B cell (primary cell): ENCODE measurements around the gene ZNF689. TPM values are rescaled to one million over a fixed set of nuclear protein-coding genes. Genes with fewer than 3 reads are reported as not detected.

Experiments used
- ATAC-seq: fragments of 200-7000 bp; cut with Tn5 transposase; one replicate; pipeline ENCODE4 v1.10.0; 2021; ENCODE audit warnings: low read depth, mild to moderate bottlenecking, moderate number of reproducible peaks, moderate library complexity
- CTCF ChIA-PET: fragments of 350-600 bp; sonication (Branson Sonifier 250); formaldehyde crosslinking; loops from one replicate; lab custom pipeline; 2021; ENCODE audit warnings: antibody characterized with exemption, inconsistent platforms; lab: Charles Lee
- POLR2A ChIA-PET: fragments of 350-600 bp; sonication (Branson Sonifier 250); formaldehyde crosslinking; loops from one replicate; lab custom pipeline; 2021; ENCODE audit warnings: antibody characterized with exemption; lab: Charles Lee
- DNase-seq: peaks from one replicate; pipeline ENCODE4 v3.0.0; 2013
- H2AFZ ChIP-seq: 2 replicates; pipeline ENCODE4 v1.6.1; 2012; ENCODE audit warnings: mild to moderate bottlenecking, low read depth, low read length; ENCODE audit not compliant: insufficient read depth, poor library complexity, severe bottlenecking
- H3K27ac ChIP-seq, 2 donors: 1 replicate in 1 of 2; 2 replicates in 1 of 2; pipeline ENCODE4 v1.5.1; 2012 to 2013; ENCODE audit warnings: low read length in 2 of 2, mild to moderate bottlenecking in 2 of 2, moderate library complexity in 1 of 2
- H3K27me3 ChIP-seq, 4 experiments: fragments of 200-600 bp in 1 of 4; sonication (generic) in 1 of 4; replicated peaks in 1 of 4; 1 replicate in 2 of 4; 2 replicates in 2 of 4; pipeline versions ENCODE4 v1.6.1 to v1.7.0; 2013 to 2016; ENCODE audit warnings: low read length in 3 of 4, mild to moderate bottlenecking in 2 of 4, mixed read lengths in 1 of 4, moderate library complexity in 1 of 4; ENCODE audit not compliant: insufficient read depth in 4 of 4, control insufficient read depth in 3 of 4; ENCODE audit errors: control extremely low read depth in 1 of 4
- H3K36me3 ChIP-seq, 2 experiments: replicated peaks in 1 of 2; 1 replicate in 1 of 2; 2 replicates in 1 of 2; pipeline versions ENCODE4 v1.6.1 to v1.7.1; 2013; ENCODE audit warnings: low read length in 1 of 2; ENCODE audit not compliant: insufficient read depth in 2 of 2, control insufficient read depth in 1 of 2; ENCODE audit errors: control extremely low read depth in 1 of 2, extremely low read depth in 1 of 2
- H3K4me1 ChIP-seq, 2 donors: fragments of 200-600 bp in 1 of 2; sonication (generic) in 1 of 2; 1 replicate in 1 of 2; 2 replicates in 1 of 2; pipeline versions ENCODE4 v1.5.1 to v1.6.1; 2013 to 2017; ENCODE audit warnings: low read length in 2 of 2; ENCODE audit not compliant: control insufficient read depth in 2 of 2, insufficient read depth in 2 of 2
- H3K4me2 ChIP-seq: replicated peaks from 2 replicates; pipeline ENCODE3; 2012; ENCODE audit warnings: mild to moderate bottlenecking, low read depth, low read length; ENCODE audit not compliant: poor library complexity, severe bottlenecking
- H3K4me3 ChIP-seq, 5 experiments: fragments of 200-600 bp in 1 of 5; sonication (generic) in 1 of 5; 1 replicate in 3 of 5; 2 replicates in 2 of 5; pipeline versions ENCODE4 v1.5.1 to v1.7.0; 2011 to 2016; ENCODE audit warnings: low read length in 4 of 5, mild to moderate bottlenecking in 4 of 5, low read depth in 2 of 5, control low read depth in 1 of 5, moderate library complexity in 1 of 5; ENCODE audit not compliant: insufficient read depth in 1 of 5; ENCODE audit errors: control extremely low read depth in 1 of 5, extremely low read depth in 1 of 5
- H3K79me2 ChIP-seq: fragments of 200-600 bp; sonication (generic); one replicate; pipeline ENCODE4 v1.6.0; 2016; ENCODE audit warnings: low read length; ENCODE audit not compliant: control insufficient read depth, insufficient read depth
- H3K9ac ChIP-seq: fragments of 200-600 bp; sonication (generic); 2 replicates; pipeline ENCODE4 v1.6.1; 2017; ENCODE audit warnings: mild to moderate bottlenecking, low read length, moderate library complexity
- H3K9me3 ChIP-seq, 3 donors: one replicate each; pipeline versions ENCODE4 v1.6.1 to v1.7.1; 2013; ENCODE audit warnings: low read length in 2 of 3; ENCODE audit not compliant: control insufficient read depth in 2 of 3, insufficient read depth in 1 of 3; ENCODE audit errors: control extremely low read depth in 1 of 3
- H4K20me1 ChIP-seq: 2 replicates; pipeline ENCODE4 v1.6.0; 2012; ENCODE audit warnings: mild to moderate bottlenecking, low read length; ENCODE audit not compliant: insufficient read depth, control insufficient read depth, poor library complexity, severe bottlenecking
- H3K27ac Mint-ChIP-seq: one replicate; pipeline ENCODE4 v1.8.0; 2021; ENCODE audit warnings: mixed read lengths
- H3K27me3 Mint-ChIP-seq: one replicate; pipeline ENCODE4 v1.8.0; 2021; ENCODE audit warnings: mixed read lengths
- H3K4me1 Mint-ChIP-seq: one replicate; pipeline ENCODE4 v1.8.0; 2021; ENCODE audit warnings: mixed read lengths
- H3K4me3 Mint-ChIP-seq: one replicate; pipeline ENCODE4 v1.8.0; 2021; ENCODE audit warnings: mixed read lengths
- H3K9me3 Mint-ChIP-seq: one replicate; pipeline ENCODE4 v1.8.0; 2022; ENCODE audit warnings: mixed read lengths; ENCODE audit not compliant: insufficient read depth
- CTCF ChIP-seq: fragments of 200-600 bp; IDR thresholded peaks from one replicate; pipeline ENCODE4 v1.8.0; 2022; ENCODE audit warnings: antibody characterized with exemption, mild to moderate bottlenecking
- EZH2 ChIP-seq: IDR thresholded peaks from 2 replicates; pipeline ENCODE4 v1.6.1; 2012; ENCODE audit warnings: borderline replicate concordance, low read depth, mild to moderate bottlenecking, moderate library complexity, low read length; ENCODE audit not compliant: insufficient read depth, poor library complexity, severe bottlenecking
- WGBS: methylation state at CpG from one replicate; pipeline ENCODE4 v1.1.5; 2013; ENCODE audit warnings: missing lambda C conversion rate; ENCODE audit not compliant: insufficient coverage; 5-methylcytosine and 5-hydroxymethylcytosine counted together
- intact Hi-C: fragments of 100-400 bp; cut with micrococcal nuclease; formaldehyde crosslinking; loops from one replicate; pipeline ENCODE4 v1.10.0; 2022
- polyA plus RNA-seq: library from polyadenylated mRNA; depleted of rRNA; stranded (reverse); fragments of >200 nt; gene quantifications from 2 replicates; pipeline ENCODE4 v1.2.3, GENCODE V29; 2012
- total RNA-seq, 2 donors: library from RNA; stranded (reverse); fragments of 120-200 nt in 1 of 2; gene quantifications; 1 replicate in 1 of 2; 2 replicates in 1 of 2; pipeline versions ENCODE4 v1.2.3 to v1.2.4, GENCODE V29; 2013 to 2022

Gene ZNF689
- total and polyA plus RNA-seq, 2 donors (not counting 1 experiment from before 2014, with no cell fraction given), result 8.1 to 12.4 TPM

- intact Hi-C loops, result loop anchor here (1.0 to 5.0 kb wide), 12 partner anchors 13 to 899 kb away; partner anchors contain the start of genes ARMC5, DCTPP1, FBRS and FBXL19
- Histone ChIP-seq H3K9me3 (peaks cover 0 to 6% (median 0%) of the 10 kb centered on the region in 3 donors), H3K4me3 (peak within 1 kb of the TSS in 4 of 5 experiments; percentile 80 to 91 (median 88)), H3K4me1 (peaks cover 14 to 35% of the 10 kb centered on the region in 2 donors), H3K79me2 (peaks cover 39% of the 10 kb centered on the region), H2AFZ (peak within 1 kb of the TSS; percentile 95), H3K9ac (peak within 1 kb of the TSS; percentile 95), H3K4me2 (peak within 1 kb of the TSS; percentile 85), H3K36me3 (peaks cover 0 to 13% of the 10 kb centered on the region in 2 experiments), H4K20me1 (no peaks in the 10 kb centered on the region), H3K27ac (peak within 1 kb of the TSS; percentile 95 to 97), H3K27me3 (no peaks in the 10 kb centered on the region)
- ChIA-PET POLR2A (interaction anchor here (0.6 to 6.1 kb wide), 17 partner anchors 9 to 700 kb away, joined by 3 to 81 read pairs (median 6); partner anchors contain the start of genes DCTPP1, FBRS, PRR14 and ZNF688), CTCF (interaction anchor here (0.6 to 3.5 kb wide), 22 partner anchors 10 to 151 kb away, joined by 3 to 53 read pairs (median 5); partner anchors contain the start of genes DCTPP1, ZNF688, ZNF747 and ZNF771)
- H3K27me3 Mint-ChIP-seq, result no peaks in the 10 kb centered on the region
- TF ChIP-seq CTCF, result no peak
- TF ChIP-seq EZH2, result no peak
- peaks cover 42% of the 10 kb centered on the region for H3K4me1 Mint-ChIP-seq
- ATAC-seq (peak; percentile 92), DNase-seq (peak; percentile 97)
- peak within 1 kb of the TSS; percentile 86 for H3K4me3 Mint-ChIP-seq
- peak within 1 kb of the TSS; percentile 91 for H3K27ac Mint-ChIP-seq
- WGBS, result under 1% methylated on average over 73 of the region's 74 CpGs
- no peaks in the 10 kb centered on the region for H3K9me3 Mint-ChIP-seq
Measured at GRCh38 chr16:30557957-30558788, 52.0 kb downstream of the ZNF689 start, which contains the start of gene ZNF764. TSS of gene ZNF764 (minus strand) at chr16:30558374. CDS start at chr16:30558182, 192 bp downstream.
